B cell (primary cell): ENCODE measurements around the gene TMEM92.

Source experiments
- CTCF ChIP-seq: fragments of 200-600 bp; IDR thresholded peaks from one replicate; pipeline ENCODE4 v1.8.0; 2022; ENCODE audit warnings: antibody characterized with exemption, mild to moderate bottlenecking
- EZH2 ChIP-seq: IDR thresholded peaks from 2 replicates; pipeline ENCODE4 v1.6.1; 2012; ENCODE audit warnings: borderline replicate concordance, low read depth, mild to moderate bottlenecking, moderate library complexity, low read length; ENCODE audit not compliant: insufficient read depth, poor library complexity, severe bottlenecking

- TF ChIP-seq CTCF (no peak), EZH2 (no peak)
Measured at GRCh38 chr17:50283246-50283645, 9.0 kb downstream of the TMEM92 start.
